Endothelial cell of umbilical vein (primary cell): ENCODE data around the gene C16orf89.
"Not testable (repeated sequence)": the region's sequence is repeated elsewhere in the genome, so short reads cannot be mapped to it uniquely, and the experiment has no call there.

Source experiments
- CTCF ChIP-seq, 2 donors: IDR thresholded peaks; 1 replicate in 1 of 2; 2 replicates in 1 of 2; pipeline ENCODE4 v1.5.1; 2011; ENCODE audit warnings: low read length in 2 of 2, mild to moderate bottlenecking in 2 of 2, moderate library complexity in 2 of 2, control low read depth in 1 of 2, inconsistent platforms in 1 of 2, low read depth in 1 of 2; ENCODE audit not compliant: insufficient read depth in 1 of 2; ENCODE audit errors: extremely low read depth in 1 of 2
- EZH2 ChIP-seq: IDR thresholded peaks from 2 replicates; pipeline ENCODE4 v1.6.1; 2012; ENCODE audit warnings: borderline replicate concordance, low read depth, mild to moderate bottlenecking, moderate library complexity, low read length, inconsistent platforms; ENCODE audit not compliant: severe bottlenecking
- FOS ChIP-seq: IDR thresholded peaks from 2 replicates; pipeline ENCODE4 v1.6.1; 2011; ENCODE audit warnings: mild to moderate bottlenecking, low read length, moderate library complexity, borderline replicate concordance; ENCODE audit not compliant: insufficient read depth
- GATA2 ChIP-seq: IDR thresholded peaks from 2 replicates; pipeline ENCODE4 v1.7.0; 2011; ENCODE audit warnings: low read depth, mild to moderate bottlenecking, moderate library complexity, mixed read lengths, low read length; ENCODE audit not compliant: insufficient read length, insufficient read depth
- JUN ChIP-seq: IDR thresholded peaks from 2 replicates; pipeline ENCODE4 v1.6.1; 2011; ENCODE audit warnings: borderline replicate concordance, low read depth; ENCODE audit not compliant: insufficient read length, insufficient read depth
- MAX ChIP-seq: IDR thresholded peaks from 2 replicates; pipeline ENCODE4 v1.6.1; 2011; ENCODE audit not compliant: insufficient read depth, insufficient read length
- MYC ChIP-seq: IDR thresholded peaks from one replicate; pipeline ENCODE4 v1.6.1; 2011; ENCODE audit warnings: mild to moderate bottlenecking, low read depth, low read length
- POLR2A ChIP-seq: IDR thresholded peaks from 2 replicates; pipeline ENCODE4 v1.6.1; 2012; ENCODE audit warnings: low read depth, mild to moderate bottlenecking, control low read depth, low read length
- POLR2AphosphoS5 ChIP-seq: IDR thresholded peaks from 2 replicates; pipeline ENCODE4 v1.6.1; 2012; ENCODE audit warnings: low read depth, mild to moderate bottlenecking, control low read depth, low read length, moderate library complexity; ENCODE audit not compliant: insufficient read depth

- TF ChIP-seq MAX; POLR2A; CTCF (IDR thresholded peaks at IDR 0.05; ENCODE audit: extremely low read depth in 1 of 2, insufficient read depth in 1 of 2, low read depth in 1 of 2, low read length in 2 of 2); MYC; EZH2; POLR2AphosphoS5; JUN; GATA2; FOS: not testable (repeated sequence)
These were observed 15.2 kb upstream of the C16orf89 start for GRCh38 chr16:5080996-5081395.
